Liver (tissue), 5 donors: ENCODE data around the gene PRSS38. TPM values are rescaled to one million over a fixed set of nuclear protein-coding genes. Genes with fewer than 3 reads are reported as not detected.

ENCODE experiments used
- ATF3 ChIP-seq: IDR thresholded peaks from 2 replicates; pipeline ENCODE4 v1.6.1; 2016; ENCODE audit warnings: antibody characterized with exemption
- CTCF ChIP-seq: fragments of 150-350 bp; IDR thresholded peaks from 2 replicates; pipeline ENCODE4 v1.5.1; 2017; ENCODE audit warnings: improper control_type of control experiment, low read depth, low read length; ENCODE audit not compliant: missing input control
- EGR1 ChIP-seq, 2 donors: IDR thresholded peaks; 2 replicates each; pipeline ENCODE4 v1.6.1; 2016 to 2018; ENCODE audit warnings: antibody characterized with exemption in 2 of 2, low read depth in 2 of 2
- GABPA ChIP-seq, 2 donors: IDR thresholded peaks in 1 of 2; conservative IDR thresholded peaks in 1 of 2; 2 replicates each; pipeline ENCODE4 v1.6.1; 2016; ENCODE audit warnings: antibody characterized with exemption in 2 of 2, mild to moderate bottlenecking in 1 of 2, moderate library complexity in 1 of 2
- HNF4G ChIP-seq: IDR thresholded peaks from 2 replicates; pipeline ENCODE4 v1.6.1; 2016; ENCODE audit warnings: antibody characterized with exemption
- JUND ChIP-seq, 2 donors: IDR thresholded peaks; 2 replicates each; pipeline ENCODE4 v1.6.1; 2016; ENCODE audit warnings: antibody characterized with exemption in 2 of 2
- NR2F2 ChIP-seq: IDR thresholded peaks from 2 replicates; pipeline ENCODE4 v1.6.1; 2016; ENCODE audit warnings: antibody characterized with exemption
- RAD21 ChIP-seq, 2 donors: IDR thresholded peaks; 2 replicates each; pipeline ENCODE4 v1.6.1; 2016; ENCODE audit warnings: antibody characterized with exemption in 2 of 2, mild to moderate bottlenecking in 2 of 2
- TAF1 ChIP-seq: conservative IDR thresholded peaks from 2 replicates; pipeline ENCODE4 v1.6.1; 2016; ENCODE audit warnings: antibody characterized with exemption, mild to moderate bottlenecking
- polyA plus RNA-seq, 2 donors: library from polyadenylated mRNA; stranded (reverse) in 1 of 2; unstranded in 1 of 2; fragments of 200-250 nt in 1 of 2; fragments of >200 nt in 1 of 2; fragmentation: Nextera tagmentation in 1 of 2; extraction: Ambion mirVana in 1 of 2; gene quantifications; one replicate each; pipeline versions ENCODE4 v1.2.1 to v1.2.3, GENCODE V29; 2013 to 2015
- total RNA-seq, 2 donors: library from RNA; depleted of rRNA; stranded (reverse); fragments of >200 nt; gene quantifications; one replicate each; pipeline ENCODE4 v1.2.3, GENCODE V29; 2014
- TF ChIP-seq, protein P1 (sequence below): IDR thresholded peaks from 2 replicates; pipeline ENCODE4 v1.6.1; 2016; ENCODE audit warnings: antibody characterized with exemption
- donor health status: healthy.
- donor health status: healthy.
- donor health status: healthy.

The PRSS38 gene
- total and polyA plus RNA-seq, 4 donors: not detected

DNA sequence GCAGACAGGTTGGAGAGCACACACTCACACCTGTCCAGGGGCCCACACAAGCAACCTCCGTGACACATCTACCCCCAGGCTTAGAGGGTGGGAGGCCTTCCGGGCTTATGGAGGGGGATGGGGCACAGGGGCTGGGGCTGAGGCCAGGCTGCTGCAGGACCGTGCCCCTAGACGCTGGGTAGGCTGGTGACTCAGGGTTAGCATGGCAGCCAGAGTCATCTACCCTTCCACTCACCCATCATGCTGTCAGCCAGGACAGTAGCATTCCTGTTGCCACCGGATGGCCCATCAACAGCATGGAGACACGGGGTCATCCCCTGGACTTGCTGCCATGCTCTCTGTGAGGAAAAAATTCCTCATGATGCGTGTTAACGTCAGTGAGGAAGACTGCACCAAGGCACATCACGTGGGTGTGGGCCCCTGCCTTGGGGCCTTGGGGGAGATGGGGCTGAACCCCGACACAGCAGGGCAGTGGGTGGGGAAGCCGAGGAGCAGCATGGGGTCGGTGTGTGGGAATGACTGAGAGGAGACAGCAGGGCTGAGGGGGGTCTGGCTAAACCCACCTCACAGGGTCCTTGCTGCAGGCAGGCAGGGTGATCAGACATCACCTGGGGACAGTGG, 79.5 kb downstream of the PRSS38 start (continued):
- TF ChIP-seq HNF4G: no peak
- TF ChIP-seq NR2F2: no peak
- TF ChIP-seq CTCF: no peak
- no peak for TF ChIP-seq EGR1 (IDR thresholded peaks at IDR 0.05; ENCODE audit: low read depth in 2 of 2)
- no peak for TF ChIP-seq JUND (IDR thresholded peaks at IDR 0.05)
- no peak for TF ChIP-seq GABPA (IDR thresholded peaks at IDR 0.05 in 1 of 2, conservative IDR thresholded peaks at IDR 0.05 in 1 of 2)
- TF ChIP-seq RAD21 (IDR thresholded peaks at IDR 0.05): no peak
- TF ChIP-seq, protein P1, sequence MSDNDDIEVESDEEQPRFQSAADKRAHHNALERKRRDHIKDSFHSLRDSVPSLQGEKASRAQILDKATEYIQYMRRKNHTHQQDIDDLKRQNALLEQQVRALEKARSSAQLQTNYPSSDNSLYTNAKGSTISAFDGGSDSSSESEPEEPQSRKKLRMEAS: no peak
- TF ChIP-seq ATF3: no peak
- TF ChIP-seq TAF1: no peak

Other genes with a start within 250 kb of the PRSS38 start
- gene JMJD4, start 80.4 kb upstream of the PRSS38 start, total RNA-seq: 10 to 100 TPM; 12.6 to 22.1 TPM
- gene JMJD4, start 80.4 kb upstream of the PRSS38 start, polyA plus RNA-seq: 10 to 100 TPM; 12.4 to 15.5 TPM
- gene SNAP47, start 80.2 kb upstream of the PRSS38 start, total RNA-seq: 10 to 100 TPM; 16.8 to 23.3 TPM
- 10 to 100 TPM; 15.3 to 15.7 TPM for gene SNAP47, start 80.2 kb upstream of the PRSS38 start, polyA plus RNA-seq
- under 1 TPM in 1 of 2 donors, not detected in 1; 0.08 TPM for gene WNT9A, start 132.3 kb downstream of the PRSS38 start, total RNA-seq
- gene WNT9A, start 132.3 kb downstream of the PRSS38 start, polyA plus RNA-seq: under 1 TPM in 1 of 2 donors, not detected in 1; 0.03 TPM
- gene WNT3A, start 191.3 kb downstream of the PRSS38 start, total RNA-seq: not detected
- not detected for gene WNT3A, start 191.3 kb downstream of the PRSS38 start, polyA plus RNA-seq